Measurements from ENCODE around the gene TRIM47.

The TRIM47 gene

DNA sequence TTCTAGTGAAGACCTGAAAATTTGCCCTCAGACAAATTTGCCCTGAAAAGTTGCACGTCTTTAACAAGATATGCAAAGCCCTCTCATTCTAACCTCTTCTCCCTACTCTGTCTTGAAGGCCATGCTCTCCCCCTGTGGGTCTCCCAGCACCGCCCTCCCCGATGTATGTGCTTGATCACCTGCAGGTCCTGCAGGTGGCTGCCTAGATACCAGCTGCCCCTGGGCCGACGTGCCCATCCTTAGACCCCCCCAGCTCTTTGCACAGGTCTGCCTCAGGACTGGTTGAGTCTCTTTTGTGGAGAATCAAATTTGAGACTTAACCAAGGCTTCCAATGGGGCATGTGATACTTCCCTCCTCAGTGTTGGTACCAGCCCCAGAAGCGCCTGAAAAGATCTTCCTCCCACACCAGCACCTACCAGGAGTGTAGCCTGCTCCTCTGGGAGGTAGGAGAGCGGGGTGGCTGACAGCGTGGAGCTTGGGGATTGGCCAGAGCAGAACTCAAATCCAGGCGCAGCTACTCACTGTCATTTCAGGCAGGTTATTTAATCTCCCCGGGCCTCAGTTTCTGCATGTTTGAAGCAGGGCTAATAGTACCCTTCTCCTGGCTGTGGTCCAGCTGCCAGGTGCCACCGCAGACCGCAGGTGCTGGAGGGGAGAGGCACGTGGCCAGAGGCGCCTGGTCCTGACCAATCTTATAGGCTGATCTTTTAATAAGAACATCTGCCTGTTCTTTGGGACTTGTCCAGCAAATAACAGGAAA lies 30.9 kb upstream of the TRIM47 start:
- in situ Hi-C loops (cut with HindIII; ENCODE audit: low sequenced_read_pairs), result loop anchor here (25.0 kb wide), 1 partner anchor 353 kb away; the partner anchor contains the start of gene UBALD2

DNA sequence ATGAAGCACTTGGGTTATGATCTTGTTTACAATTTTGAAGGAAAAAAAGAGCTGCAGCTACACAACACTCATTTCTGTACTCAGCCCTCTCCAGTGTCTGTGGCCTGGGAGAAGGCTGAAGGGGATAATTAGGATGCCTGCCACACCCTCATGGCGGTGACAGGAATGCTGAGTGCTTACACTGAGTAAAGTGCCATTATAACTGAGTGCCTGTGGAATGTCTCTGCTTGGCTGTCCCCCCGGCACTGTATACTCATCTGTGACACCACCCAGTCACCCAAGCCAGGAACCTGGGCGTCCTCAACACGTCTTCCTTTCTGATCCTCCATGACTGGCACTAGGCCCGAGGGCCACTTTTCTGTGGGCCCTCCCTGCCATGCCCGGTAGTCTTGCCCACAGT lies 29.8 kb upstream of the TRIM47 start:
- in situ Hi-C loops (cut with HindIII; ENCODE audit: low sequenced_read_pairs), result loop anchor here (25.0 kb wide), 1 partner anchor 354 kb away; the partner anchor contains the start of gene UBALD2

DNA sequence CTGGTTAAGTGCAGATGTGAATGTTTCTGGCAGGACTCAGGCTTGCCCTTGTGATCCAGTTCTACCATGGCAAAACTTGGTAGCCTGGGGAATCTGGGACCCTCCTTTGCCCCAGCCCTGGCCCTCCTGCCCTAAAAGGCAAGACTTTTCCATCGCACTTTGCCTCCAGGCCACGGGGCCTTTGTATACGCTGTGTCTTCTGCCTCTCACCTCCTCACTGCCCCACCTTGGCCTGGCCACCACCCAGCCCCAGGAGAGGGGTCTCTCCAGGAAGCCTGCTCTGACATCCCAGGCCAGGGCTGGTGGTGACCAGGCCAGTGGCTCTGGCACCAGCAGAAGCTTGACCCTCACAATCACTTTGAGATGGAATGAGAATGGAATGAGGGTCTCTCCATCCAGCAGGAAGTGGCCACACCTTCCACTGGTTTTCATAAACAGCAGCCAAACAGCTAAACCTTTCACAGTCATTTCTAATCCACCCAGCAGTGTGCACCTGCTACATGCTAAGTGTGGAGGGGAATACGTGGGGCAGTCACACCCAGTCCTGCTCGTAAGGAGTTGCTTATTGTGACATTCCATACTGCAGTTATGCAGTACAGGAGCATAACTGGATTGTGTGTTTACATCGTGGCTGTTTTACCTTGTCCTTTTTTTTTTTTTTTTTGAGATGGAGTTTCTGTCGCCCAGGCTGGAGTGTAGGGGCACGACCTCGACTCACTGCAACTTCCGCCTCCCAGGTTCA lies 27.9 kb upstream of the TRIM47 start:
- in situ Hi-C loops (cut with HindIII; ENCODE audit: low sequenced_read_pairs), result loop anchor here (25.0 kb wide), 1 partner anchor 356 kb away; the partner anchor contains the start of gene UBALD2

DNA sequence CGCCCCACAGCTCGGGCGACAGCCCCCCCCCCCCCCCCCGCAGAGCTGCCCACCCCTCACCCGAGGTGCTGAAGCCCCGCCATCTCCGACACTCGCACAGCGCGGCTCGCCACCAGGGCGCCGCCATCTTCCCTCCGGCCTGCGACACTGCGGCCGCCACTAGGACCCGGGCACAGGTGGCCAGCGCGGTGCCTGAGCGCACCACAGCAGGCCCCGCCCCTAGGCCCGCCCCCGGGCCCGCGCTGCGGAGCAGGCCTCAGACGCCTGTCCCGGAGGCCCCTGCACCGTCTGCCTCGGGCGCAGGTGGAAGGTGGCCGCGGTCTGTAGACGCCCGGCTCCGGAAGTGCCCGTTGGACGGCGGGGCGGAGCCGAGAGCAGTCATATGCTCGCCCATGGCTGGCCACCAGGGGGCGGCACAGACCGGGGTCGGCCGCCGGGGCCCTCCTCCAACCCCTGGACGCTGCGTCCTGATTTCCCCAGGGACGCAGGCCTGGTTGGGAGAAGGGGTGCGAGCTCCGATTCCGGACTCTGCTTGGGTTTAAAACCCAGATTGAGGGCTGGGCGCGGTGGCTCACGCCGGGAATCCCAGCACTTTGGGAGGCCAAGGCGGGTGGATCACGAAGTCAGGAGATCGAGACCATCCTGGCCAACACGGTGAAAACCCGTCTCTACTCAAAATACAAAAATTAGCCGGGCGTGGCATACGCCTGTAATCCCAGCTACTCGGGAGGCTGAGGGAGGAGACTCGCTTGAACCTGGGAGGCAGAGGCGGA lies 26.6 kb upstream of the TRIM47 start, which contains the start of gene MRPL38:
TSS of gene MRPL38 (minus strand) at position 136 of the 773 bp plus-strand sequence. CDS start at position 127, 9 bp downstream.
- in situ Hi-C loops (cut with HindIII; ENCODE audit: low sequenced_read_pairs), result loop anchor here (5.0 to 25.0 kb wide), 2 partner anchors 43 to 357 kb away; partner anchors contain the start of gene UBALD2

DNA sequence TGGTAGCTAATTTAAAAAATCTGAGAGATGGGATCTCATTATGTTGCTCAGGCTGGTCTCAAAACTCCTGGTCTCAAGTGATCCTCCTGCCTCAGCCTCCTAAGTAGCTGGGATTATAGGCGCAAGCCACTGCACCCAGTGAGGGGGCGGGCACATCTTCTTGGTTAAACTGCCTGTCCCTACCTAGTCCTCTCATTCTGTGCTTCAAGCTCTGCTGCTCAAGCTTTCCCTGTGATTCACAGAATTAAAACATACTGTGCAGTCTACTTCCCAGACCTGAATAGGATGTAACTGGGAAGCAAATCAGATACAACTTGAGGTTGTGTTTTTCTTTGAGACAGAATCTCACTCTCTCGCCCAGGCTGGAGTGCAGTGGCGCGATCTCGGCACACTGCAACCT lies 24.0 kb upstream of the TRIM47 start:
- in situ Hi-C loops (cut with HindIII; ENCODE audit: low sequenced_read_pairs), result loop anchor here (5.0 to 25.0 kb wide), 2 partner anchors 40 to 360 kb away; partner anchors contain the start of gene UBALD2

DNA sequence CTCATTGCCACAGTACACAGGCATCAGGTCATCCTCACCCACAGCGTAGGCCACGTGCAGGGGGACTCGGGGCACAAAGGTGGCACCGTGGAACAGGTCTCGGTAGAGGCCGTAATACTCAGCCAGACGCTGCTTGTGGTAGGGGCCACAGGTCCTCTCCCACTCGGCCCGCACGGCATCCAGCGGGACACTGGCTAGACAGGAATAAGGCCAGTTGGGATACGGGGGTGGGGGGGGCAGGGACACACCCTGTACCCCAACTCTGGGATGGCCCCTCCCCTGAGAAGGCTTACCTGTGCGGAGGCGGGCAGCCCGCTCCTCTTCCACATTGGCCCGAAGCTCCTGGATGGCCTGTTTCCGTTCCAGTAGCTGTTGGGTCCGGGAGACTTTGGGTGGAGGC lies 23.3 kb upstream of the TRIM47 start:
- in situ Hi-C loops (cut with HindIII; ENCODE audit: low sequenced_read_pairs), result loop anchor here (5.0 to 25.0 kb wide), 2 partner anchors 39 to 361 kb away; partner anchors contain the start of gene UBALD2

DNA sequence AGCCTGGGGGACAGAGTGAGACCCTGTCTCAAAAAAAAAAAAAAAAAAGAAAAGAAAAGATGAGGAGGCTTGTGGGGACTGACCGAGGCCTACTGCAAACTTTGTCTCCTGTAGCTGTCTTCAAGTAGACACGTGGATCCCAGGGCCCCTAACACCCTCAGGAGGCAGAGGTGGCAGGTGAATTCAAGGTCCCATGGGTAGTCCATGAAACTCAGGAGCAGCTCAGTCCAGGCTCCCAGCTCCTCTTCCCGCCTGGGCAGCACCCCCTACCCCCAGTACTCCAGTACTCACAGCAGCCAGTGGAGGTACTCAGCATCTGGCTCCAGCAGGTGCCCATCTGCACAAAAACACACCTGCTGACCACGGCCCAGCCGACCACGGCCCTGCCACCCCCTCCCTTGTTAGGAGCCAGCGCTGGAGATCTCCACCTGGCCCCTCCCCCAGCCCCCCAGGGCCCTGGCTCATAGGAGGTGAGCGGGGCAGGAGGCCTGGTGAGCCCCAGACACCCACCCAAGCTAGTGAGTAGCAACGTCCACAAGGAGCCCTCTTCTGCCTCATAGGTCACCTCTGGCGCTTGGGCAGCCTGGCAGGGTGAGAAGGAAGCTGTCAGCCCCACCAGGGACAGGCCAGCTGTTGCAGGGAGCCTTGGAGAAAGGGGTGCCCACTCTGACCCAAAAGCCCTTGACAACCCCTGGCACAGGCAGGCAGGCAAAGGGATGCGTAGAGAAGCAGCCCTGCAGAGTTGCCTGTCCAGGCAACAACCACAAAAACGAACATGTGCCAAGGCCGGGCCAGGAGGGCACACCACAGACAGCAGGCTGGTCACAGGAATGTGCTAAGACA lies 22.5 kb upstream of the TRIM47 start:
- in situ Hi-C loops (cut with HindIII; ENCODE audit: low sequenced_read_pairs), result loop anchor here (5.0 to 25.0 kb wide), 2 partner anchors 39 to 361 kb away; partner anchors contain the start of gene UBALD2

DNA sequence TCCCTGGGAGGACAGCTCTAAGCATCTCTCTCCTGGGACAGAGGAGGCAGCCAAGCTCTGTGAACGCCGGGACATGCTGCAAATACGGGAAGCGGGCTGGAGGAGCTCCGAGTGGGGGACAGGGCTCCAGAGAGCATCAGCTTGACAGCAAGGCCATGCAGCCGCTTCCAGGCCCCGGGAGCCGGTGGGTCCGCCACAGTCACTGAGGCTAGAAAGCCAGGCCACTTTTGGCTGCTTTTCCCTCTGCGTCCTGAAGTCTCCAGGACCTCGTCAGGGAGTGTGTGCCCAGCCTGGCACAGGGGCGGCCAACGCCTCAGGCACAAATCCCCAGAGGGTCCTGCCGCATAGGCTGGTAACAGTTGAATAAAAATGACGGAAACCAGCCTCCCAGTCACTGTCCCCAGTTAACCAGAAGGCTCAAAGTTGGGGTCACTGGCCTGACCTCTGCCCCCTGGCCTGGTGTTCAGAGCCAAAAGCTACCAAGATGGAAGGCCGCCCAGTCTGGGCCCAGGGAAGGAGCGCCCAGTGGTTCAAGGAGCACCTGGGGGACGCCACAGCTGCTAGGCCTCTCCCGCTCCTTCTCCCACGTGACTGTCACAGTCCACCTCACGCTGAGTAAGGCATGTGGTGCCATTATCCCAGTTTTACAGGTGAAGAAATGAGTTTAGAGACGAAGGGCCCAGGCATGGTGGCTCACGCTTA lies 21.5 kb upstream of the TRIM47 start:
- in situ Hi-C loops (cut with HindIII; ENCODE audit: low sequenced_read_pairs), result loop anchor here (5.0 to 25.0 kb wide), 2 partner anchors 38 to 362 kb away; partner anchors contain the start of gene UBALD2

DNA sequence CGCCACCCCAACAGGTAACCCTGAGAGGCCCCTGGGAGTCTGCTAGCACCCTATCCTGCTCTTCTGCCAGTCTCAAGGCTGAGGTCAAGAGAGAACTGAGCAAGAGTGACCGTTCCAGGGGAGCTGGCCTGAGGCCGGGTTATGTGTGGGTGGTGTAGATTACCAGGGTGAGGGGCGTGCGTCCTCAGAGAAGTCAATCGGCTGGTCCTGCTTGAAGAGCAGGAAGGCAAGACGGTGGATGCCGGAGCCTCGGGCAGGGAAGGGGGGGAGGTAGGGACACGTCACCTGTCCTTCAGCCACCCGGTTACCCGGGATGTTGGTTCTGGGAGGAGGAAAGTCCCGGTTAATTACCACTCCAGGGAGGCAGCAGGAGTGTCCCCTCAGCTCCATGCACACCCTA lies 21.0 kb upstream of the TRIM47 start:
- in situ Hi-C loops (cut with HindIII; ENCODE audit: low sequenced_read_pairs), result no loop called here

DNA sequence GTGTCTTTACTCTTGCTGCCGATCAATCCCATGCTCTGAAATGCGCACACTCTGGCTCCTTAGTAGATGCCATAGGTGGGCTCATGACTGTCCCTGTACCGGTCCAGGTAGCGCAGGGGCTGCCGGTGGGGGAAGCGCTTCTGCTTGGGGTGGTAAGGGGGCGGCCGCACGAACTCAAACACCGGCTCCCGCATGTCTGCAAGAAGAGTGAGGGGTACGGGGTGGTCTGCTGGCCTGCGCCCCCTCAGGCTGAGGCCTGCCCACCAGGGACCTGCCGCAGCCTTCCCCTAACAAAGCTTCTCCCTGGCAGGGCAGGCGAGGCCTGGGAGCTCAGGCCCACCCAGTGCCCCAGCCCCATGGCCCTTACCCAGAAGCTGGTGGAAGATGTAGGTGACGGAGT lies 20.4 kb upstream of the TRIM47 start:
- in situ Hi-C loops (cut with HindIII; ENCODE audit: low sequenced_read_pairs), result no loop called here

DNA sequence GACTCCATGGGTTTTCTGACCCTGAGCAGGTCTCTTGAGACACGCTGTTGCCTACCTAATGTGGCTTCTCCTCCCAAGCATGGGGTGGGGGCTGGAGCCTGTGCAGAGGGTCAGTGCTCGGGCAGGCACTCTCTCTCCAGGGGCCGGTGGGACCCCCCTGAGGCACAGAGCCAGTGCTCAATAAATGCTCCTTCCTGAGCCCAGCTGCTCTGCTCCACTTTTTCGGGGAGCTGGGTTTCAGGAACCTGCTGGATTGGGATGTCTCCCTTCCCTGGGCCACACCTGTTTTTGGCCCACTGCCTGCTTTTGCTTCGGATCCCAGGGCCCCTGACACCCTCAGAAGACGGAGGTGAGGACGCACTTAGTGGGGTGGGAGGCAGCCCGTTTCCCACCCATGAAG lies 19.7 kb upstream of the TRIM47 start:
- in situ Hi-C loops (cut with HindIII; ENCODE audit: low sequenced_read_pairs), result no loop called here

DNA sequence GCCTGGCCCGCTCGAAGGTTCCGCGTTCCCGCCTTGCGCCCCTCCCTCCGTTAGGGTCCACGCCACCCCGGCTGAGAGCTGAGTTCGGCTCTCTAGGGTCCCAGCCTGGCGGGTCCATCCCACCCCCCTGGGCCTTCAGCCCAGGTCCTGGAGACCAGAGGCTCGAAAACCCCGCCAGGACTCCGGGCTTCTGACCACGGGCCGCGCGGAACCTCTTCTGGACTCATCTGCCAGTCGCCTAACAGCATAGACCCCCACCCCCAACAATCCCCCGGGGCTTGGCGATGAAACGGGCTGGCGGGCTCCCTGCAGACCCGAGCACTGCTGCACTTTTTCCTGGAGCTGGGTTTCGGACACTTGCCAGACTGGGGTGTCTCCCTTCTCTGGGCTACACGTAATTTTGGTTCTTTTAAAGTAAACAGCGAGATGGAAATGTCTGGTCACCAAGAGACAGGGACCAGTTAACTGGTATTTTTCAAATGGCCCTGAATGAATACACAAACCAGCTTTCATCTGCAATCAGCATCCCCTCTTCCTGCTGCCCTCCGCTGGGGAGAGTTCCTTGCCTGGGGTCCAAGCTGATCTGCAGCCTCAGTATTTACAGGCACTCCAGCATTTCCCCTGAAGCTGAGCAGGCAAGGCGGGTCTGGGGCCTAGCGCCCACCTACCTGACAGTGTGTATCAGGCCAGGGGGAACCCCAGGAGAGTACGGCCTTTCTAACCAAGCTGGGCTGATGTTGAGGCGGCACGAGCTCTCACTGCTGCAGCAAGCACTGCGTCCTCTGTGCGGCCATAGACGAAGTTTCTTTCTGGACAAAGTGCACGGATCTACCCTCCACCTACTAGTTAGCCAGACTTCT lies 19.0 kb upstream of the TRIM47 start:
- in situ Hi-C loops (cut with HindIII; ENCODE audit: low sequenced_read_pairs), result no loop called here

DNA sequence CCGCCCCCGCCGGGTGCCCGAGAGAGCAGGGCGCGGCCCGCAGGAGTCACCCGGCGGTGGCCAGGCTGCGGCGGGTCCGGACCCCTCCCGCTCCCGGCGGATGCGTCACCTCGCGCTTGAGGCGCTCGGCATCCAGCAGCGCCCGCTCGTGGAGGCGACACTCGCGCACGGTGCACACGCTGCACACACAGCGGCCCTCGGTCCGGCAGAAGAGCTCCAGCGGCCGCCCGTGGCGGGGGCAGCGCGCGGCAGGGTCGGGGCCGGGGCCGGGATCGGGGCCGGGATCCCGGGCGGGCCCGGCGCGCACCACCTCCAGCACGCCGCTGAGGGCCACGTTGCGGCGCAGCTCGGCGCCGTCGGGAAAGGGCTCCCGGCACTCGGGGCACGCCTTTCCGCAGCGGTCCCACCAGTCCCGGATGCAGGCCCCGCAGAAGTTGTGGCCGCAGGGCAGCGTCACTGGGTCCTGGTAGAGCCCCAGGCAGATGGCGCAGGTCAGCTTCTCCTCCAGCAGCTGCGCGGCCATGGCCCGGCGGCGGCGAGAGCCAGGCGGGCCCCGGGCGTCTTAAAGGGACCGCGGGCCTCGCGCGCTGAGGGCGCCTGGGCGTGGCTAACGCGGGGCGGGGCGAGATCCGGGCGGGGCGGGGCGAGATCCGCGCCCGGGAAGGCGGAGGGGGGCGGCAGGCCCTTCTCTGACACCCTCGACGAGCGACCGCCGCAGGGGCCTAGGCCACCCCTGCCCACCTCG lies 18.2 kb upstream of the TRIM47 start, which contains the start of gene TRIM65:
TSS of gene TRIM65 (minus strand) at position 537 of the 745 bp plus-strand sequence. CDS start at position 523, 14 bp downstream.
- in situ Hi-C loops (cut with HindIII; ENCODE audit: low sequenced_read_pairs), result no loop called here

DNA sequence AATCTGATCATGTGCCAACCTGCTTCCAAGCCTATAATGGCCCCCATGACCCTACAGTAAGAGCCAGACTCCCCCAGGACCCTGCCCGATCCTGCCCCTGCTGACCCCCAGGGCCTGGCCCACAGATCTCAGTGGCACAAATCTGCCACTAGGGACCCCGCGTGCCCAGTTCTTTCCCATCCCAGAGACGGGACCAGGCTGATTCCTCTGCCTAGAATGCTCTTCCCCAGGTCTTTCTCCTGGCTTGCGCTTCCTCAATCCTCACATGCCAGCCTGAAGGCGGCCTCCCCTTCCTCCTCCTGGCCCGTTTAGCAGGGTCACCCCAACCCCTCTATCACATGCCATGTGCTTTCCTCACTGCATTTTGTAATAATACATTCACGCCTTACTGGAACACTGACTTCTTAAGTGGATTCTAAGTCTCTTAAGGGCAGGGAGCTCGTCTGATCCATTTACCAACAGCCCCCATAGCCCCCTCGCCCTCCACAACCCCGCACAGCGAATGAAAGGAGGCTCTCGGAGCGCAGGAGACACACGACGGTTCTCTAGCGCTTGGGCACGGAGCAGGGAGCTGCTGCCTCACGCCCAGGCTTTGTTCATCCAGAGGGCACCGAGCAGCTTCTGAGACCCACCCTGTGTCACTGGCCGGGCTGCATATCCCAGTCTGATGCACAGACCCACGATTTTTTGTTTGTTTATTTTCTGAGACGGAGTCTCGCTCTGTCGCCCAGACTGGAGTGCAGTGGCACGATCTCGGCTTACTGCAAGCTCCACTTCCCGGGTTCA lies 17.2 kb upstream of the TRIM47 start:
- in situ Hi-C loops (cut with HindIII; ENCODE audit: low sequenced_read_pairs), result no loop called here

DNA sequence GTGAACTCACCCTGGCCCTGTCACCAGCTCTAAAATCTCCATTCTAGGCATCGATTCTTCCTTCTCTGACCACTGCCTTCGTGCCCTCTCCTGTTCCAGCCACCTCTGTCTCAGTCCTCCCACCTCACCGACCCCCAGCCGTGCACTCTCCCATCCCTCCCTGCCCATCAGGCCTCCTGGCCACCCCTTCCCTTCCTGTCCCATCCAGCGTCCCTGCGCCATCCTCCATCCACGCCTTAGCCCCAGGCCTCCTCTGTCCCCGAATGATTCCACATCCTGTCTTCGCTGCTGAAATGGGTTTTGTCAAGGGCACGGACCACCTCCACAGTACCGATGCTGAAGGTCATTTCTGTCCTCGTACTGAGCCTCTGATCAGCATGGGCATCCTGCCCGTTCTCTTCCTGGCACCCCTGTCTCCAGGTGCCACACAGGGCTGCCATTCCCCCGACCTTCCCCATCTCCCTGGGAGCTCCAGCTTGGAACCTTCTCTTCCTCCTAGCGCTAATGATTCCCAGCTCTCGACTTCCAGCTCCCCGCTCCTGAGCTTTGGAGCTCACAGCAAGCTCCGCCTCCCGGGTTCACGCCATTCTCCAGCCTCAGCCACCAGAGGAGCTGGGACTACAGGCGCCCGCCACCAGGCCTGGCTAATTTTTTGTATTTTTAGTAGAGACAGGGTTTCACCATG lies 15.8 kb upstream of the TRIM47 start:
- in situ Hi-C loops (cut with HindIII; ENCODE audit: low sequenced_read_pairs), result no loop called here
